GM19023 (cell line): ENCODE results near the gene CPSF6.
A peak's percentile ranks its signal among the peaks of the same experiment; 100 is the strongest.
"Not testable (repeated sequence)": the region's sequence is repeated elsewhere in the genome, so short reads cannot be mapped to it uniquely, and the experiment has no call there.

Experiments
- ATAC-seq: cut with Tn5 transposase; IDR thresholded peaks from one replicate; pipeline ENCODE4 v1.9.1; 2021; ENCODE audit warnings: mild to moderate bottlenecking, moderate library complexity; ENCODE audit not compliant: unreplicated experiment

The CPSF6 gene

DNA sequence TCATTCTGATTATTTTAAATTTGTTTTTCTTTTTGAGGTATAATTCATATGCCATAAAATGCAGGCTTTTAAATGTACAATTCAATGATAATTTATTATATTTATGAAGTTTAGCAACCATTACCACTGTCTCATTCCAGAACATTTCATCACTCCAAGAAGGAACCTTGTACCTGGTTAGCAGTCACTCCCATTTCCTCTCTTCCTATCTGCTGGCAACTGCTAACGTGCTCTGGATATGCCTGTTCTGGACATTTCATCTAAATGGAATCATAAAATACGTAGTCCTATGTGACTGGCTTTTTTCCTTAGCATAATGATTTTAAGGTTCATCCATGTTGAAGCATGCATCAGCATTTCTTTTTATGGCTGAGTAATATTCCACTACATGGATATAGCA is 15.5 kb downstream of the CPSF6 start:
- no peak for ATAC-seq

DNA sequence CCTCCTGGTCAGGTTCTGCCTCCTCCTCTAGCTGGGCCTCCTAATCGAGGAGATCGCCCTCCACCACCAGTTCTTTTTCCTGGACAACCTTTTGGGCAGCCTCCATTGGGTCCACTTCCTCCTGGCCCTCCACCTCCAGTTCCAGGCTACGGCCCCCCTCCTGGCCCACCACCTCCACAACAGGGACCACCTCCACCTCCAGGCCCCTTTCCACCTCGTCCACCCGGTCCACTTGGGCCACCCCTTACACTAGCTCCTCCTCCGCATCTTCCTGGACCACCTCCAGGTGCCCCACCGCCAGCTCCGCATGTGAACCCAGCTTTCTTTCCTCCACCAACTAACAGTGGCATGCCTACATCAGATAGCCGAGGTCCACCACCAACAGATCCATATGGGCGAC is 19.3 kb downstream of the CPSF6 start:
- no peak for ATAC-seq

- ATAC-seq = no peak
Measured at GRCh38 chr12:69262264-69262974, 23.1 kb downstream of the CPSF6 start.

- no peak for ATAC-seq
Measured at GRCh38 chr12:69265205-69265604, 25.8 kb downstream of the CPSF6 start.

DNA sequence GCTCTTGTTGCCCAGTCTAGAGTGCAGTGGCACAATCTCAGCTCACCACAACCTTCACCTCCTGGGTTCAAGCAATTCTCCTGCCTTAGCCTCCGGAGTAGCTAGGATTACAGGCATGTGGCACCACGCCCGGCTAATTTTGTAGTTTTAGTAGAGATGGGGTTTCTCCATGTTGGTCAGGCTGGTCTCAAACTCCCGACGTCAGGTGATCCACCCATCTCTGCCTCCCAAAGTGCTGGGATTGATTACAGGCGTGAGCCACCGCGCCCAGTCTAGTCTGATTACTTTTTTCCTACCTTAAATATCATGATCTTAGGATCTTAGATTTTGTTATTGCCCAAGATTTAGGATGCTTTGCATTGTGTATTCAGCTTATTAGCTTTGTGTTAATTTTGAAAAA is 26.3 kb downstream of the CPSF6 start:
- not testable (repeated sequence) for ATAC-seq

DNA sequence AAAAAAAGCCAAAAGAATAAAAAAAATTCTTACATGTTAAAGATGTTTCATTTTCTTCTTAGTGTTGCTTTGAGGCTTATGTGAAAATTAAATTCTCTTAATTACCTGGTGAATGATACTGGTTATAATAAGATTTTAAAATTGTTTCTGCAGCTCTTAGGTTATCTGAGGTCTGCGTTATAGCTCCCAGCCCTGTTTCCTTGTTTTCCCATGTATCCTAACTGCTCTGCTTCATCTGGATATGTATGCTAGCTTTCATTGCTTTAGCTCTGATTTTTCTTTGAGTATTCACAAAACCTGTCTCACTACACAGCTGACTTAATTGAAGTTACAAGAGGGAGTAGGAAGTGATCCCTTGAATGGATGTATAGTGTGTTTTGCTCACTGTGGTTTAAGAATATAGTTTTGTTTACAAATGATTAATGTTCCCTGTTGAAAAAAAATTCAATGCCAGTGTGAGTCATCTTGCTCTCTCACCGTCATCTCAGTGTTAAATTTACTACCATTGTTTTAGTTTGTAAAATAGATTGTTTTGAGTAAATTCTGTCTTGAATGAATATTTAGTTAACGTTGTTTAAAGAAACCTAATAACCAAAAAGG is 26.8 kb downstream of the CPSF6 start:
- no peak for ATAC-seq

DNA sequence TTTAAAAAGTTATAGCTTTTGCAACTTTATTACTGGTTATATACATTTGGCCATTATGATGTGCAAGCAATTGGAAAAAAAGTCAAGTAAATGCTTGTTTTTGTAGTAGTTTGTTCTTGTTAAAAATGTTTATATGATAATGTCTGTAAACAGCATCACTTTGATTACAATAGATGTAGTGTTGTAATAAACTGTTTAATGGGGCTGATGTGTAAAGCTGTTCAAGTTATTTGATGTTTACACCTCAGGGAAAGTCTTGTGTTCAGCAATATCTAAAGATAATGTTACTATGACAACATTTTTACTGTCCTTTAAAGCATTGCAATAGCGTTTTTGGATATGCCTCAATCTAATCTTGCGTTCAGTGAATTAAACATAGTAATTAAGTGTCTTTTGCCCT is 30.4 kb downstream of the CPSF6 start:
- ATAC-seq = no peak

DNA sequence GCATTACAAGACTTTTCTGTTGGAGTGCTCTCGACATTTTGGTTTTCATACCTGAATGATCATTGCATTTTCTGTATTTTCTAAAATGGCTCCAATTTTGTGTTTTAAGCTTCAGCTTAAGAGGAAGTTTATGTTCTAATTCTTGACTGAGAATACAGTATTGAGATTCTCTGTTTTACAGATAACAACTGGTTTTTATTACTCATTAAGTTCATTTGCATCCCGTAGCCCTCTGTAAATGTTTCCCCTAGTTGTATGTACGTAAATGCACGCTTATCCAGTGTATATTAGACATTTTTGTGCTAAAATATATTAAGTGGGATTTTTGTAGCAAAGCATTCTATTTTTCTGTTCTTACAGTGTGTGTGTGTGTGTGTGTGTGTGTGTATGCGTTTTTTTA is 33.1 kb downstream of the CPSF6 start:
- no peak for ATAC-seq

GRCh38 chr12:69274861-69275260 is 35.5 kb downstream of the CPSF6 start:
- ATAC-seq = no peak

DNA sequence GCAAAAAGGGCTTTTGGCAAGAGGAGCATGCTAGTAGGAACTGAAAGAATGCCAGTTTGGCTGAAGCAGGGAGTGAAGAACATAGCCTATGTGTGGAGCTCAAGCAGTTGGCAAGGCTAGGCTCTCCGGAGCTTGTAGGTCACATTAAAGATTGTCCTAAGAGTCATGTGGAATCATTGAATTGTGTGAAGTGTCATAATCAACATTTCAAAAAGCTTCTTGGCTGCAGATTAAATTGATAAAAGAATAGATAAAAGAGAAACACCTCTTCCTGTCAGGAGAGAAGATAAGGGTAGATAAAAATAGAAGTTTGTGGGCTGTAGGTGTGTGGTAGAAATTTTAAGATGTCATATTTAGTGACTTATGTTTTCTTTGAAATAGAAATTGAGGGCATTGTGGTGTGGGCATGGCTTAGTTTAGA is 36.1 kb downstream of the CPSF6 start:
- ATAC-seq = no peak

DNA sequence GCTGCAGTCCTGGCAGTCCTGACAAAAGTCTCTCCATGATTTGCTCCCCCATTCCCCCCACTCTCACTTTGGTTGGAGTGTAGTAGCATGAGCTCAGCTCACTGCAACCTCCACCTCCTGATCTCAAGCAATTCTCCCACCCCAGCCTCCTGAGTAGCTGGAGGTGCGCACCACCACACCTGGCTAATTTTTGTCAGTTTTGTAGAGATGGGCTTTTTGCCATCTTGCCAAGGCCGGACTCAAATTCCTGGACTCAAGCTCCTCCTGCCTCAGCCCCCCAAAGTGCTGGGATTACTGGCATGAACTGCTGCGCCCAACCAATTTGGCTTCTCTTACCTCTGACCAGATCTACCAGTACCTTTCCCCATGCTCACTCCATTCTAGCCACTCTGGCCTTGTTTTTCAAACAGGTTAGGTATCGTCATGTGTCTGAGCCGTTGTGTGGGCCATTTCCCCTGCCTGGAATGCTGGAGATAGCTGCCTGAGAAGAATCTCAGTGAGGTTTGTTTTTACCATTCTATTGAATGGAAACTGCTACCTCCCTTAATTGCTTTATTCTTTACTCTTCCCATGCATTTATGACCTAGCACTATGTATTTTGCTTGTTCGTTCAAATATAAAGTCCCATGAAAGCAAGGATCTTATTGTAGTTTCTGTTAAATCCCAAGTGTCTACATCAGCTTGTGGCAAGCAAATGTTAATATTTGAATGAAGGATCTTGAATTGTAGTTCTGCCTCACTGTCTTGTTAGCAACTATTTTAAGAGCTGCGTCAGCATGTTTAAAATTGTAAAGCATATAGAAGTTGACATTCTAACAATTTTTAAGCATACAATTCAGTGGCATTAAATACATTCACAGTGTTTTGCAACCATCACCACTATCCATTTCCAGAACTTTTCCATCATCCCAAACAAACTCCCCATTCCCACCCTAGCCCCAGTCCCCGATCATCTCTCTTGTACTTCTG is 39.7 kb downstream of the CPSF6 start:
- ATAC-seq = no peak

DNA sequence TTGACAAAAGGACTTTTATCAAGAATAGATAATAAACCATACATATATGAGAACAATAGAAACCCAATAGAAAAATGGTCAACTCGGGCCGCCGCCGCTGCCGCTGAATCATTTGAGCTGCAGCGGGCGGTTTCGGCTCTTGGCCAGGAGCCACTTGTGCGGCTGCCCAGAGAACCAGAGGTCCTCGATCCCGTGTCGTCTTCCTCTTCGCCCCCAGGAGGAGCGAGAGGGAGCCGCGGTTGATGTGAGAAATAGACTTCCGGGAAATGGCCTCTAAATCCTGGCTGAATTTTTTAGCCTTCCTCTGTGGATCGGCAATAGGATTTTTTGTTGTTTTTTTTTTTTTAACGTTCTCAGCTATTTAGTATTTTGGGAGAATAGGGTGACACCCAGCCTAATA is 44.8 kb downstream of the CPSF6 start:
- ATAC-seq = no peak

GRCh38 chr12:69287556-69287955 is 48.2 kb downstream of the CPSF6 start:
- no peak for ATAC-seq

- peak; percentile 100 for ATAC-seq
Measured at GRCh38 chr12:69290545-69291277, 51.3 kb downstream of the CPSF6 start.

GRCh38 chr12:69291278-69291593 is 51.9 kb downstream of the CPSF6 start:
- no peak for ATAC-seq

- ATAC-seq = no peak
Measured at GRCh38 chr12:69298133-69298532, 58.8 kb downstream of the CPSF6 start.

DNA sequence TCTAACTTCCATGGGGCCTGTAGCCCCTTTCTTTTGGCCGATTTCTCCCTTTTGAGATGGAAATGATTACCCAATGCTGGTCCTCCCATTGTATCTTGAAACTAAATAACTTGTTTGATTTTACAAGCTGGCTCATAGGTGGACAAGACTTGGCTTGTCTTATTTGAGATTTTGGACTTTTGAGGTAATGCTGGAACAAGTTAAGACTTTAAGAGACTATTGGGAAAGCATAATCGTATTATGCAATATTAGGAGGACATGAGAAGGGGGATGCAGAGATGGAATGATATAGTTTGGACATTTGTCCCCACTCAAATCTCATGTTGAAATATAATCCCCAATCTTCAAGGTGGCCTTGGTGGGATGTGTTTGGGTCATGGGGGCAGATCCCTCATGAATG is 59.6 kb downstream of the CPSF6 start:
- ATAC-seq = no peak

GRCh38 chr12:69304284-69304683 is 64.9 kb downstream of the CPSF6 start:
- ATAC-seq = no peak

GRCh38 chr12:69309461-69309860 is 70.1 kb downstream of the CPSF6 start:
- no peak for ATAC-seq

GRCh38 chr12:69313209-69313608 is 73.8 kb downstream of the CPSF6 start:
- no peak for ATAC-seq

DNA sequence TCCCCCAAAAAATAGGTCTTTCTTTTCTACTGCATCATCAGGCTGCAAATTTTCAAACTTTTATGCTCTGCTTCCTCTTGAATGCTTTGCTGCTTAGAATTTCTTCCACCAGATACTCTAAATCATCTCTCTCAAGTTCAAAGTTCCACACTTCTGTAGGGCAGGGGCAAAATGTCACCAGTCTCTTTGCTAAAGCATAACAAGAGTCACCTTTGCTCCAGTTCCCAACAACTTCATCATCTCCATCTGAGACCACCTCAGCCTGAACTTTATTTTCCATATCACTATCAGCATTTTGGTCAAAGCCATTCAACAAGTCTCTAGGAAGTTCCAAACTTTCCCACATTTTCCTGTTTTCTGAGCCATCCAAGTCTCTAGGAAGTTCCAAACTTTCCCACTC is 77.4 kb downstream of the CPSF6 start:
- not testable (repeated sequence) for ATAC-seq
